DND-41 (cell line): ENCODE measurements around the gene KCNT1.

ENCODE experiments used
- CTCF ChIP-seq: IDR thresholded peaks from 2 replicates; pipeline ENCODE4 v1.5.1; 2012; ENCODE audit warnings: borderline replicate concordance, low read length, moderate library complexity, mild to moderate bottlenecking; ENCODE audit not compliant: poor library complexity, severe bottlenecking; ENCODE audit errors: extremely low read depth
- EZH2 ChIP-seq: IDR thresholded peaks from 3 replicates; pipeline ENCODE4 v1.6.1; 2012; ENCODE audit warnings: borderline replicate concordance, low read depth, mild to moderate bottlenecking, moderate library complexity, low read length, inconsistent platforms; ENCODE audit not compliant: severe bottlenecking

GRCh38 chr9:135727257-135727875, 25.4 kb downstream of the KCNT1 start:
- TF ChIP-seq CTCF (no peak), EZH2 (no peak)
